ENCODE data around the gene ANKRD66. TPM values are rescaled to one million over a fixed set of nuclear protein-coding genes. Genes with fewer than 3 reads are reported as not detected.

The ANKRD66 gene
- total RNA-seq, 1 experiment from 2014 or later = not detected

DNA sequence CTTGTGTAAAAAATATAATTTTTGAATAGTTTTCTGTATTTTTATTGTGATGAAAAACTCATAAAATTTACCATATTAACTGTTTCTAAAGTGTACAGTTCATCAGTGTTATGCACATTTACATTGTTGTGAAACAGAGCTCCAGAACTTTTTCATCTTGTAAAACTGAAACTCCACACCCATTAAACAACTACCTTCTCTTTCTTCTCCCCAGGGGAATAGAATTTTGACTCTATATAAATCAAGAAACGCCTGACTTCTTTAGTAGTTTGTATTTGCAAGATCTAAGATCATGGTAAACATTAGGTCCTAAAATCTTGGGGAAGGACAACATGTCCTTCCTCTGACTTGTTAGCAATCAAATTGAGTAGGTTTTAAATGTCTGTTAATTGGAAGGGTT, 9.1 kb downstream of the ANKRD66 start (continued):
- TF ChIP-seq JUND (IDR thresholded peaks at IDR 0.05) (no peak), YY1 (IDR thresholded peaks at IDR 0.05; ENCODE audit: extremely low read depth, insufficient replicate concordance, low read depth, low read length) (no peak), EGR1 (IDR thresholded peaks at IDR 0.05; ENCODE audit: low read depth) (no peak), MAX (IDR thresholded peaks at IDR 0.05) (no peak), CBX3 (IDR thresholded peaks at IDR 0.05; ENCODE audit: low read depth) (no peak), SP1 (IDR thresholded peaks at IDR 0.05; ENCODE audit: low read depth) (no peak), CEBPB (IDR thresholded peaks at IDR 0.05; ENCODE audit: low read depth) (no peak), EZH2 (IDR thresholded peaks at IDR 0.05) (no peak), CTCF (IDR thresholded peaks at IDR 0.05 in 2 of 3, conservative IDR thresholded peaks at IDR 0.05 in 1 of 3; ENCODE audit: borderline replicate concordance in 1 of 3, insufficient read depth in 1 of 3, low read depth in 2 of 3, low read length in 2 of 3) (no peak)
- TF ChIP-seq, protein P1, sequence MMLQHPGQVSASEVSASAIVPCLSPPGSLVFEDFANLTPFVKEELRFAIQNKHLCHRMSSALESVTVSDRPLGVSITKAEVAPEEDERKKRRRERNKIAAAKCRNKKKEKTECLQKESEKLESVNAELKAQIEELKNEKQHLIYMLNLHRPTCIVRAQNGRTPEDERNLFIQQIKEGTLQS (IDR thresholded peaks at IDR 0.05) = no peak

DNA sequence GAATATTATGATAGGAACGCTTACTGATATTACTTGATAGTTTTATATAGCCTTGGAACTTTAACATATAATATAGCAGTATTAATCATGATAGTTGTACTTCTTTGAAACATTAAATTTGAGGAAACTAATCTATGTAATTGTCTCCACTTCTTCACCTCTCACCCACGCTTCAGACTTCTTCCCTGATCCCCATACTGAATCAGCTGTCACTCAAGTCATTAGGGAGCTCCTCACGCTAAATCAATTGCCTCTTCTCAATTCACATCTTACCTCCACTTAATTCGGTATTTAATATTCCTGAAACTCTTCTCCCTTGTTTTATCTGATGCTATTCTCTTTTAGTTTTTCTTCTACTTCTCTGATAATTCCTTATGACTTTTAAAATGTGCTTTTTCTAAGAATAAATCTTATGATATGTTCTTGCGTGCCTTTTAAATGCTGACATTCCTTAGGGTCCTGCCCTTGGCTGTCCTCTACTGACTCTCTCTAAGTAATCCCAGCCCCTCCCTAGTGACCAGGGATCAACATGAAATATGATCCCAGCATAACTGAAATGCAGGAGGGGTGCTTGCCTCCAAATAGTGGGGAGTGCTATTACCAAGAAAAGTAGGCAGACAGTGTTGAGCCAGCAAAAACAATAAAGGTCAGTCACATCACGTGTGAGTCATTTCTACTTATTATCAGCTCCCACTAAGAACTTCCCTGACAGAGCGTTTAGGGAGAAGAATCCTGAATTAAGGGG, 9.9 kb downstream of the ANKRD66 start:
- intact Hi-C loops (cut with micrococcal nuclease) = no loop called here
- H4K20me1 ChIP-seq (ENCODE audit: insufficient read depth) = no peaks in the 10 kb centered on the region
- no peaks in the 10 kb centered on the region for H3K9me2 ChIP-seq (ENCODE audit: insufficient read depth)
- H3K9me3 ChIP-seq (ENCODE audit: control insufficient read depth in 1 of 2, insufficient read depth in 1 of 2, low read depth in 1 of 2, low read length in 2 of 2) = no peaks in the 10 kb centered on the region
- no peaks in the 10 kb centered on the region for H3K79me2 ChIP-seq (ENCODE audit: insufficient read depth, low read length)
- no TSS peak for BruUV-seq (replicated peaks)
- ChIA-PET RAD21 (ENCODE audit: low non-redundant PET in 1 of 2, low total read pairs in 2 of 2, uncharacterized antibody in 2 of 2, unreplicated experiment in 2 of 2) (no interaction called here), POLR2A (no interaction called here), CTCF (no interaction called here)
- H3K4me1 ChIP-seq (ENCODE audit: control insufficient read depth in 1 of 2, insufficient read depth in 2 of 2, low read length in 2 of 2) = peaks cover 4 to 9% of the 10 kb centered on the region in 2 experiments; a peak in 3 of 4 replicates
- H3K4me2 ChIP-seq (ENCODE audit: low read length) = peak overlapping the region; percentile 33
- no peak overlapping the region for H3K4me3 ChIP-seq (replicated peaks in 1 of 2; ENCODE audit: low read depth in 1 of 2, low read length in 2 of 2)
- H3K27ac ChIP-seq (ENCODE audit: low read depth, low read length) = no peak overlapping the region
- ATAC-seq = peak; percentile 47
- no peaks in the 10 kb centered on the region for H3K36me3 ChIP-seq (ENCODE audit: control insufficient read depth in 1 of 2, insufficient read depth in 2 of 2, low read length in 2 of 2)
- TF ChIP-seq EZH2phosphoT487 (IDR thresholded peaks at IDR 0.05; ENCODE audit: borderline replicate concordance) = no peak
- TF ChIP-seq CEBPB (IDR thresholded peaks at IDR 0.05; ENCODE audit: low read depth) = no peak
- no peak for TF ChIP-seq ZFX (IDR thresholded peaks at IDR 0.05)
- no peak for TF ChIP-seq CTCF (IDR thresholded peaks at IDR 0.05 in 2 of 3, conservative IDR thresholded peaks at IDR 0.05 in 1 of 3; ENCODE audit: borderline replicate concordance in 1 of 3, insufficient read depth in 1 of 3, low read depth in 2 of 3, low read length in 2 of 3)
- no peak for TF ChIP-seq JUND (IDR thresholded peaks at IDR 0.05)
- TF ChIP-seq FOSL1 (IDR thresholded peaks at IDR 0.05; ENCODE audit: low read depth) = no peak
- no peak for TF ChIP-seq ELF1 (IDR thresholded peaks at IDR 0.05; ENCODE audit: borderline replicate concordance, low read depth)
- TF ChIP-seq SRF (IDR thresholded peaks at IDR 0.05; ENCODE audit: low read depth) = no peak
- no peak for TF ChIP-seq SP1 (IDR thresholded peaks at IDR 0.05; ENCODE audit: low read depth)
- no peak for TF ChIP-seq SIN3A (IDR thresholded peaks at IDR 0.05; ENCODE audit: low read depth)
- H3K27me3 ChIP-seq (ENCODE audit: insufficient read depth, low read length) = no peaks in the 10 kb centered on the region
- H3K9ac ChIP-seq (ENCODE audit: low read length) = no peak overlapping the region
- no peak overlapping the region for H2AFZ ChIP-seq (ENCODE audit: low read depth, low read length, poor library complexity, severe bottlenecking)
- no peak for DNase-seq (ENCODE audit: low read depth, low spot score)
